Right lung (tissue), 5 donors: Measurements from ENCODE around the gene FCF1. TPM values are rescaled to one million over a fixed set of nuclear protein-coding genes. Genes with fewer than 3 reads are reported as not detected.
"Not testable (repeated sequence)": the region's sequence is repeated elsewhere in the genome, so short reads cannot be mapped to it uniquely, and the experiment has no call there.

Experiments
- DNase-seq, 2 donors: peaks; one replicate each; pipeline ENCODE4 v3.0.0-alpha.2; 2013
- polyA plus RNA-seq, 5 donors: library from polyadenylated mRNA; unstranded; fragments of 120-200 nt; gene quantifications; one replicate each; pipeline versions ENCODE4 v1.2.1 to v1.2.3, GENCODE V29; 2013; ENCODE audit warnings: inconsistent platforms in 1 of 5, low replicate concordance in 1 of 5; ENCODE audit not compliant: insufficient read length in 5 of 5, insufficient read depth in 1 of 5

The FCF1 gene
- polyA plus RNA-seq, 5 donors: 56.9 to 86.5 (median 76.1) TPM

DNA sequence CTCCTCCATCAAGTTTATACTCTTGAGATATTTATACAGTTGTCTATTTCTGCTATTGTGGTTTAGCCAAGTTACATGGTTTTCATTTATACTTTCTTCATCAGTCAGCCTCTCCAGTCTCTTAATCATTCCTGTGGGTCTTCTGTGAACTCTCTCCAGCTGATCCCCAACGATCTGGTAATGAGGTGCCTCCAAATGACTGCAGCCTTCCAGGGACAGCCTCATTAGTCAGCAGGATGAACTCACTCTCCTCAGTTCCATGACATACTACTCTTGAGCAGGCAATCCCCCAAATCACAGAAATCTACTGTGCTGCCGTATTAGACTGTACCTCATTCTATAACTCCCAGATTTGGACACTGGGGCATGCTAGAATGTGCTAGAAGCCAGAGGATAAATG lies 15.4 kb upstream of the FCF1 start:
- DNase-seq: peak; percentile 90 to 94

DNA sequence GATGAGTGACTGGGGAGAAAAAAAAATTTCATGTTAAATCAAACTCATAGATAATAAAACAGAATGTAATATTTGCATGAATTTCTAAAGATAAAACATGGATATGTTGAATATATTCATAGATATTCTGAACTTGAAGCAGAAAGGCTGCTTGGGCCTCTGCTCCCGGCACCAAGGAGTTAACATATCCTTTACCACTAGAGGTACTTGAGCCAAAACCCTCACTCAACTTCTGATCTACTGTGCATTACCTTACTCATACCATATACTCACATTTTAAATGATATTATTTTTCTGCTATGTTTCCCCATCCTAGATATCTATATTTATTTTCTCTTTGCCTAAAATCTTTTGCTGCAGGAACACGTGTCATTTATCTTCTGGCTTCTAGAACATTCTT lies 15.0 kb upstream of the FCF1 start:
- no peak for DNase-seq

DNA sequence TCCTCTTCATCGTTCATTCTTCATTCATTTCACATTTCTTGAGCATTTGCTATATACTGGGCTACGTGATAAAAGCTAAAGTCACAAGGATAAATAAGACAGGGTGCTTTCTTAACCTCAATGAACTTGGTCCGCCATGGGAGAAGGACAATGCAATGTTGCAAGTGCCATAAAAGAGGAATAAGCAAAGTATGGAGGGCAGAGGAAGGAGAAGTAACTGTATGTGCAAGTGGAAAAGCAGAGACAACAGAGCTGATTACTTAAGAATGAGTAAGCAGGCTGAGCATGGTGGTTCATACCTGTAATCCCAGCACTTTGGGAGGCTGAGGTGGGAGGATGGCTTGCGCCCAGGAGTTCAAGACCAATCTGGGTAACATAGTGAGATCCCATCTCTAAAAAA lies 14.5 kb upstream of the FCF1 start:
- no peak for DNase-seq

DNA sequence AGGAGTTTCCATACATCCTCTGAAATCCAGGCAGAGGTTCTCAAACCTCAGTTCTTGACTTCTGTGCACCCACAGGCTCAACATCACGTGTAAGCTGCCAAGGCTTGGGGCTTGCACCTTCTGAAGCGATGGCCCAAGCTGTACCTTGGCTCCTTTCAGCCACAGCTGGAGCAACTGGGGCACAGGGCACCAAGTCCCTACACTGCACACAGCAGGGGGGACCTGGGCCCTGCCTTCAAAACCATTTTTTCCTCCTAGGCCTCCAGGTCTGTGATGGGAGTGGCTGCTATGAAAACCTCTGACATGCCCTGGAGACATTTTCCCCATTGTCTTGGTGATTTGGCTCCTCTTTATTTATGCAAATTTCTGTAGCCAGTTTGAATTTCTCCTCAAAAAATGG lies 10.7 kb upstream of the FCF1 start:
- no peak for DNase-seq

DNA sequence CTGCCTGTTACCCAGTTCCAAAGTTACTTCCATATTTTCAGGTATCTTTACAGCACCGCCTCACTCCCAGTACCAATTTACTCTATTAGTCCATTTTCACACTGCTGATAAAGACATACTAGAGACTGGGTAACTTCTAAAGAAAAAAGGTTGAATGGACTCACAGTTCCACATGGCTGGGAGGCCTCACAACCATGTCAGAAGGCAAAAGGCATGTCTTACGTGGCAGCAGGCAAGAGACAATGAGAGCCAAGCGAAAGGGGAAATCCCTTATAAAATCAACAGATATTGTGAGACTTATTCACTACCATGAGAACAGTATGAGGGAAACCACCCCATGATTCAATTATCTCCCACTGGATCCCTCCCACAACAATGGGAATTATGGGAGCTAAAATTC lies 9.9 kb upstream of the FCF1 start:
- no peak for DNase-seq

DNA sequence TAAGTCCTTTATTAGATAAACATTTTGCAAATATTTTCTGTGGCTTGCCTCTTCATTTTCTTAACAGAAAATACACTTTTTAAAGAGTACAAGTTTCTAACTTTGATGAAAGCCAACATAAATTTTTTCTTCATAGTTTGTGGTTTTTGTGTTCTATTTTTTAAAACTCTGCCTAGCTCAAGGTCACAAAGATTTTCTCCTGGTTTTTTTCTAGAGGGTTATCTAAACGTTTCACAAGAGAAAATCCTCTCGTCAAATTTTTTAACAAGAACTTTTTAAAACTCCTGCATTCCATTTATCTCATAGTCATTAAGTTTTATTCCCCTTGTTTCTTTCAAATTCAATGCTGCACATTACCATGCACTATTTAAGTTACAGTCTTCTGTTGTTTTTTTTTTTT lies 8.3 kb upstream of the FCF1 start:
- DNase-seq: no peak

DNA sequence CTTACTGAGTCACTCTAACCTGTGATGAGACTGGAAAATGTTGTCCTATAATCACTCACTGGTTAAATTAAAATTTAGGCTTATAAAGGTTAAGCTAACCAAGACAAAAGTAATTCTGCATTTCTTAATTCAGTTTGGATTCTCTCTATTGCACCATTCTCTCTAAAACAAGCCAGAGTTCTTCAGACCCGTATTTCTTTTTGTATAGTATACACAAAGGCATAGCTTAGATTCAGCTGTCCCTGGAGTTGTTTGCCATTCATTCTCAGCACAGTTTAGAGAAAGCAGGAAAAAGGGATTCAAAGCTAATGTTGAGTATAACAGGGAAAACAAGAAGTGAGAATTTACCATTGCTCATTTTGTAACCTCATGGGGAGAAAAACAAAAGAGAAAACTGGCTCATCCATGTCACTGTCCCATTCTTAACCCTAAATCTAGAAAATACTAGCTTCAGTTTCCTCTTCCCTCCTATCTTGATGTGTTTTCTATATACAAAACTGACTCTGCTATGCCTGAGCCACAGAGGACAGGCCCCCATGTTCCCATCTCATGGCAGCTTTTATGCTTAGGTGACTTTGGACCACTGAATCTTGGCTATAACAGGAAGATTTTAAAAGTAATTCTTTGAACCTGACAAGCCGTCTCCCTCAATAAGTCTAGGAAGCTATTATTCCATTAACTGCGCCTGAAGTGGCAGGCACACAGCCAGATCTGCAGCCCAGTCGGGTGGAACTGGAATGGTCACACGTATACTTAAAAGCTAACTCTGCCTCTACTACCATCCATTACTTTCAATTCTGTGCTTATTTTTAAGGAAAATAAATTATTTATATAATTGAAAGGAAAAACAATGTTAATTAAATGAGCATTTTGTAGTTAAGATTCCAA lies 7.1 kb upstream of the FCF1 start:
- DNase-seq: no peak

DNA sequence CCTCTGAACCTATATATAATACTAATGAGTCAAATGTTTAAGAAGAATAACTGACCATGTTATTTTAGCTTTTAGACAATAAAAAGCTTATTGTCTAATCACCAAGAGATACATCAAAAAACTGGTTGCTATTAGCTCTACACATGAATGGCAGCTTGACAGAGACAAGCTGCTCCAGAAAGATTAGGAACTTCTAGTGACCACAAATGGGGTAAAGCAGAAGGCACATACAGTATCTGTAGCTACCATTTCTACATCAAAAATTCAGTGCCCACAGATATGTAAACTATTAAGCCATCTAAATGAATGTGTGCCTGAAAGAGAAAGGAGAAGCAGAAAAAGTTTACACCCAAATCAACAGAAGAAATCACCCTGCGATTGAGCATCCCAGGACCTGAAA lies 2.5 kb upstream of the FCF1 start:
- no peak for DNase-seq

DNA sequence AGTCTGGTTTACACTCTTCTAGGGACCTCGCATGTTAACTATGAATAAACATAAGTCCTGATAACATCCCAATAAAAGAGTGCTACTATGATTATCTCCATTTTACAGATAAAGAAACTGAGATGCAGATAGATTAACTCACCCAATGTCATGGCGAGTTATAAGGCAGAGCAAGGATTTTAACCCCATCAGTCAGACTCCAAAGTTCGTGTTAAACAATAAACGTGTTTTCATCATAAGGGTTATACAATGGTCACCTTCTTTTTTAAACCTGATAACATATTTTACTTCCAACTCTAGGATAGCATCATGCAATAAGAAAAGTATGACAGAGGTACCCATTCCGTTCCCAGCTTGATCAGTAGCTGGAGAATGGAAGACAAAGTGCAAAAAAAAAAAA lies 1.3 kb upstream of the FCF1 start:
- no peak for DNase-seq

DNA sequence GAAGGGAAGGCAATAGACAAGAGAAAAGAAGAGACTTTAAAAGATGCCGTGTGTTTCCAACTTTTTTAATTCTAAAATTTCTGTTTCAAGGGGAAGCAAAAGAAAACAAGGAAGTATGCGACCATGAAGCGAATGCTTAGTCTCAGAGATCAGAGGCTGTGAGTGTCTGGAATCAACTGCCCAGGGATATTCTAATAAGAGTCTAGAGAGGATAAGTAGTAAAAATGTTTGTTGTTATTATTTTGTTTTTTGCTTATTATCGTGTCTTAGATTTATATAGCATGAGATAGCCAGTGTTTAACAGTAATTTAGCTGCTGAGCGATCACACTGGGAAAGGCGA lies 421 bp downstream of the FCF1 start:
- no peak for DNase-seq

DNA sequence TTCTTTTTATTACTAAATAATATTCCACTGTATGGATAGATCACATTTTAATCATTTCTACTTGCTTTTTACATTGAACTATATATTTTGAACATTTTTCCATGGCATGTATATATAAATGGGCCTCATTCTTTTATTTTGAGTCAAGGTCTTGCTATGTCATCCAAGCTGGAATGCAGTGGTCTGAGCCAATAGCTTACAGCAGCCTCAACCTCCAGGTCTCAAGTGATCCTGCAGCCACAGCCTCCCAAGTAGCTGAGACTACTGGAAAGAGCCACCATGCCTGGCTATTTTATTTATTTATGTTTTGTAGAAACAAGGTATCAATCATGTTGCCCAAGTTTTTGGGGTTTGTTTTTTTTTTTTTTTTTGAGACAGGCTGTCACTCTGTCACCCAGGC lies 7.6 kb downstream of the FCF1 start:
- DNase-seq: no peak

DNA sequence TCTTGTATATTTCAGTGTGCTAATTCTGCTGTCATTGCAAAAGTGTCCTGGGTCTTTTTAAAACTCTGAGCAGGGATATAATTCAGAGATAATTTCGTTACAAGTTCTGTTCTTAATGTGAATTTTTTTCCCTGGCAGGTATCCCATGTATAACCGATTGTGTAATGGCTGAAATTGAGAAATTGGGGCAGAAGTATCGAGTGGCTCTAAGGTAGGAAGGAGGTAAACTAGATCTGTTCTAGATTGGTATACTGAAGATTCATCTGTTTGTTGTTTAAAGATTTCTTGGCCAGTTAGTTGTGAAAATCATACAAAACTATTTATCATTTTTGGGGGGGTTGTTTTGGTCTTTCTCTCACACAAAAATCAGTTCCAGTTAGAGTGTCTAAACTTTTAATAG lies 10.2 kb downstream of the FCF1 start:
- no peak for DNase-seq

DNA sequence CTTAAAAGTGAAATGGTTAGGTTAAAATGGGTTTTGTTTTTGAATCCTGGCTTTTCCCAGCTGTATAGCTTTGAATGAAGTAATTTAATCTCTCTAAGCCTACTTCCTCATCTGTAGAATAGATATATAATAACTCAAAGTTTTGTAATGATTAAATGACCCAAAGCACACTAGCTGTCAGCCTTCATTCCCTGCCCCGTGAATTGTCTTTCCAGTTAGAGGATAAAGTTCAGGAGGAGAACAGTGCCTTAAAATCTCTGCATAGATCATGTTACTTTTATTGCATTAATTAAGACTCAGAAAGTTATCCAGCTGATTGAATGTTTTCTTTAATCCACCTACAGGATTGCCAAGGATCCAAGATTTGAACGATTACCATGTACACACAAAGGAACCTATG lies 19.4 kb downstream of the FCF1 start:
- DNase-seq: no peak

DNA sequence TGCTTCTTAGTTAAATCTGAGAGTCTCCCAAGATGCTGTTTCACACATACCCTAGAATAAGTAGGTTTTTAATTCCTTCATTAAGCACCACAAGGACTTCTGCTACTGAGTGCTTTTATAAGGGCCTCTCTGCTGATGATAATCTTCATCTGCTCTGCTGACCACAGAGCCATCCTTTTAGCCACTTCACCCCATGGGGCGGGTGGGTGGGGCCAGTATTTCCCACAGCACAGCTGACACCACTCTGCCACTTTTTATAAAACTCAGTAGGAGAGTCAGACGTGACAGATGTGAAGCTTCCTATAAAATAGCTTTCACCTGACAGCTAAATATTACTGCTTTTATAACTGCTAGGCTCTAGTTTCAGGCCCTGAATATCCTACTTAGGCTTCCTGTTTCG lies 20.3 kb downstream of the FCF1 start:
- DNase-seq: no peak

DNA sequence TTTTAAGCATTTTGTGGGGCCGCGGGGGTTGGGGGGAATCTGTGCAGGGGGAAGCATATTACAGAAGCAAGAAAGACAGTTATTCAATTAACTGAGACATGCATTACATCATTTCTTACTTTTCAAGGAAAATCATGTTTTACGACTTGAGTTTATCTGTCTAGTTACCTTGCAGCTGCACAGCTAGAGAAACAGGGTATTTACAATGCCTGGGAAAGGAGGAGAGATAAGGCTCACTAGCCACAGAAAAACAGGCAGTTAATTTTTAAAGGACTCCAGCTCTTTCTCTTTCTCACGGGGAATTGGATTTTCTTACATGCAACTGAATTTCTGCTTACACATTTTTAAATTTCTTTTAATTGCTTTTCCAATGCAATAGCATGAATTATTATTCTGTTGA lies 22.2 kb downstream of the FCF1 start:
- DNase-seq: no peak

DNA sequence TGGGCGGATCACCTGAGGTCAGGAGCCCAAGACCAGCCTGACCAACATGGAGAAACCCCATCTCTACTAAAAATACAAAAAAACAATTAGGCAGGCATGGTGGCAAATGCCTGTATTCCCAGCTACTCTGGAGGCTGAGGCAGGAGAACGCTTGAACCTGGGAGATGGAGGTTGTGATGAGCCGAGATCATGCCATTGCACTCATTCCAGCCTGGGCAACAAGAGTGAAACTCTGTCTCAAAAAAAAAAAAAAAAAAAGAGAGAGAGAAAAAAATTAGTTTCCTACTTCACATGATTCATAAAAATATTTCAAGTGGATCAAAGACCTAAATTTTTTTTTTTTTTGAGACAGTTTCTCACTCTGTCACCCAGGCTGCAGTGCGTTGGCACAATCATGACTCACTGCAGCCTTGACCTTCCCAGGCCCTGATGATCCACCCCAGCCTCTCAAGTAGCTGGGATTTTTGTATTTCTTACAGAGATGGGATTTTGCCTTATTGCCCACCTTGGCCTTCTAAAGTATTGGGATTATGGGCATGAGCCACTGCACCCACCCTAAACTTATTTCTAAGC lies 24.9 kb downstream of the FCF1 start:
- no peak for DNase-seq

DNA sequence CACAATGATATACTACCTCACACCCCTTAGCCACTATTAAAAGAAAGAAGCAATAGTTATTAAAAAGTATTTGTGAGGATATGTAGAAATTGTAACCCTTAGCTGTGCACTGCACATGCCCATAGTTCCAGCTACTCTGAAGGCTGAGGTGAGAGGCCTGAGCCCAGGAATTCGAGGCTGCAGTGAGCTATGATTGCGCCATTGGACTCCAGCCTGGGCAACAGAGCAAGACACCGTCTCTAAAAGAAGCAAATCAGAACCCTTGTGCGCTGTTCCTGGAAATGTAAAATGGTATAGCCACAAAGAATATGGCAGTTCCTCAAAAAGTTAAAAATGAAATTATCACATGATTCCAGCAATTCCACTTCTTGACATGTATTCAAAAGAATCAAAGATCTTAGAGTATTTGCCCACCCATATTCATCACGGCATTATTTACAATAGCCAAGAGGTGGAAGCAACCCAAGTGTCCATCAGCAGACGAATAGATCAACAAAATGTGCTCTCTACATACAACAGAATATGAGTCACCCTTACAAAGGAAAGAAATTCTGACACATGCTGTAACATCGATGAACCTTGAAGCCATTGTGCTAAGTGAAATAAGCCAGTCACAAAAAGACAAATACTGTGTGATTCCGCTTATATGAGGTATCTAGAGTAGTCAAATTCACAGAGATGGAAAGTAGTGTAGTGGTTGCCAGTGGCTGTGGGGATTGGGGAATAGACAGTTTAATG lies 26.5 kb downstream of the FCF1 start:
- DNase-seq: no peak

DNA sequence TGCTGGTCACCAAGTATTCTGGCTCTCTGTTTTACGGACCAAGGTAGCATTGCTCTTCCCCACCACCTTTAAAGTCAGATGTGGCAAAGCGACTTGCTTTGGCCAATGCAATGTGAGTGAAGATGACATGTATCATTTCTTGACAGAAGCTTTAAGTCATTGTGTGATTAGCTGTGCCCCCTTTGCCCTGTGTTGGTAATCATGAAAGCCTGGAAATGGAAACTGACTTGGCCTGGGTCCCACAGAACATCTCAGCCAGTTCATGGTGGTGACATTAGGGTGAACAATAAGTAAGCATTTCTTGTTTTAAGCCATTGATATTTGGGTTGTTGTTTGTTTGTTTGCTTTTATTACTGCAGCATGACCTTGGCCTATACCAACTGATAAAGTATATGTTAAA lies 34.3 kb downstream of the FCF1 start:
- no peak for DNase-seq

DNA sequence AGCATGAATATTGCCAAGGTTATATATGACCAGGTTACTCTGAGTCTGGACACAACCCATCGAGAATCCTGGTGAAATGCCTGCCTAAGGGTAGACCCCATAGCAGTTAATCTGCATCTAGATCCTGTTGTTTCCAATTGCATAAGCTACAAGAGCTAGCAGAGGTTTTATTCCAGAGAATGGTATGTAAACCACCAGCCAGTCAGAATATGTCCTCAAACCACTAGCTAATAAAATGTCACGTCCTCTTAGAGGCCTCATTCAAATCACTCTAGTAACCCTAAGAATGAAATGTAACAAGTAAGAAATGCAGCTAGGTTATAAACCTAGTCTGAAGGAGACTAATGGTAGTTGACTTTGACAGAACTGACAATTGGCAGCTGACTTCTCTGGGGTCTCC lies 41.2 kb downstream of the FCF1 start:
- no peak for DNase-seq

DNA sequence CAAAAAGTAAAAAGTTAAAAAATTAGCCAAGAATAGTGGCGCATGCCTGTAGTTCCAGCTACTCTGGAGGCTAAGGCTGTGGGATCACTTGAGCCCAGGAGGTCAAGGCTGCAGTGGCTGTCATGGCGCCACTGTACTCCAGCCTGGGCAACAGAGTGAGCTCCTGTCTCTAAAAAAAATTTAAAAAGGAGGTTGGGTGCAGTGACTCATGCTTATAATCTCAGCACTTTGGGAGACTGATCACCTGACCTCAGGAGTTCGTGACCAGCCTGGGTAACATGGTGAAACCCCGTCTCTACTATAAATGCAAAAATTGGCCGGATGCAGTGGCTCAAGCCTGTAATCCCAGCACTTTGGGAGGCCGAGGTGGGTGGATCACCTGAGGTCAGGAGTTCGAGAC lies 42.0 kb downstream of the FCF1 start:
- DNase-seq: no peak

DNA sequence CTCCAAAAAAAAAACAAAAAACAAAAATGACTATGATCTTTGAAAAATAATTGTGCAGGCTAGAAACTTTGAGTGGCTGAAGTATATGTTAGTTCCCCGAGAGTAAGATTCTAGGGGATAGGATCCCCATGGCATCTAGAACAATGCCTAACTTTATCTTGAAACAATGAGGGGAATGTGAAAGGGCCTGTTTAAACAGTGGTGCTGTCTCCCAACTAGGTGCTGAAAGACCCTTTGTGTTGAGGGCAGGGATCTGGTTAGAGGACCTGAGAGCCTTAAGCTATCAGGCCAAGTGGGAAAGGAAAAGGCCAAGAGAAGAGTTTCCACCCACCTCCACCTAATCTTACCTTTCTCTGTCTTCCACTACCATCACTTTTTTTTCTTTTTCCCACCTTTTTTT lies 43.4 kb downstream of the FCF1 start:
- no peak for DNase-seq

DNA sequence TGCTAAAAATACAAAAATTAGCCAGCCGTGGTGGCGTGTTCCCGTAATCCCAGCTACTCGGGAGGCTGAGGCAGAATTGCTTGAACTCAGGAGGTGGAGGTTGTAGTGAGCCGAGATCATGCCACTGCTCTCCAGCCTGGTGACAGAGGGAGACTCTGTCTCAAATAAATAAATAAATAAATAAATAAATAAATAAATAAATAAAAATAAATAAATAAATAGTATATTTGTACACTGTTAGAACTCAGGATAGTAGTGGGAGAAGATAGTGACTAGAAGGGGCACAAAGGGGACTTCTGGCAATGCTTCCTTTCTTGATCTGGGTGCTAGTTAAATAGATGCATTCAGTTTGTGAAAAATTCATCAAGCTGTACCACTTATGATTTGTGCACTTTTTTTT lies 45.6 kb downstream of the FCF1 start:
- DNase-seq: not testable (repeated sequence)
